ENCODE results near the gene UIMC1. TPM values are rescaled to one million over a fixed set of nuclear protein-coding genes. Genes with fewer than 3 reads are reported as not detected.

UIMC1 gene
- total RNA-seq, 1 experiment from 2014 or later = 20.7 TPM

GRCh38 chr5:176908675-176909368 lies 97.8 kb downstream of the UIMC1 start:
- intact Hi-C loops (cut with micrococcal nuclease) = no loop called here
- CTCF ChIA-PET = no interaction called here

GRCh38 chr5:176906796-176907195 lies 99.8 kb downstream of the UIMC1 start:
- ATAC-seq = no peak
- no peak overlapping the region for H2AFZ ChIP-seq (ENCODE audit: low read length)
- no peaks in the 10 kb centered on the region for H3K9me2 ChIP-seq (replicated peaks; ENCODE audit: low read length)
- no peak overlapping the region for H3K9ac ChIP-seq (ENCODE audit: low read length)
- no peak overlapping the region for H3K27ac ChIP-seq (ENCODE audit: low read length)
- DNase-seq = no peak
- ChIA-PET CTCF (no interaction called here), POLR2A (ENCODE audit: unreplicated experiment) (no interaction called here)
- BruUV-seq (replicated peaks) = no TSS peak
- H3K9me3 ChIP-seq (ENCODE audit: low read length) = no peaks in the 10 kb centered on the region
- no peaks in the 10 kb centered on the region for H3K4me1 ChIP-seq (ENCODE audit: insufficient read depth, low read length)
- H3K27me3 ChIP-seq (ENCODE audit: low read length) = no peaks in the 10 kb centered on the region
- TF ChIP-seq EZH2 (IDR thresholded peaks at IDR 0.05; ENCODE audit: low read length, unreplicated experiment) (no peak), EZH2phosphoT487 (IDR thresholded peaks at IDR 0.05; ENCODE audit: borderline replicate concordance, low read length) (no peak)
- TF ChIP-seq, protein P1, sequence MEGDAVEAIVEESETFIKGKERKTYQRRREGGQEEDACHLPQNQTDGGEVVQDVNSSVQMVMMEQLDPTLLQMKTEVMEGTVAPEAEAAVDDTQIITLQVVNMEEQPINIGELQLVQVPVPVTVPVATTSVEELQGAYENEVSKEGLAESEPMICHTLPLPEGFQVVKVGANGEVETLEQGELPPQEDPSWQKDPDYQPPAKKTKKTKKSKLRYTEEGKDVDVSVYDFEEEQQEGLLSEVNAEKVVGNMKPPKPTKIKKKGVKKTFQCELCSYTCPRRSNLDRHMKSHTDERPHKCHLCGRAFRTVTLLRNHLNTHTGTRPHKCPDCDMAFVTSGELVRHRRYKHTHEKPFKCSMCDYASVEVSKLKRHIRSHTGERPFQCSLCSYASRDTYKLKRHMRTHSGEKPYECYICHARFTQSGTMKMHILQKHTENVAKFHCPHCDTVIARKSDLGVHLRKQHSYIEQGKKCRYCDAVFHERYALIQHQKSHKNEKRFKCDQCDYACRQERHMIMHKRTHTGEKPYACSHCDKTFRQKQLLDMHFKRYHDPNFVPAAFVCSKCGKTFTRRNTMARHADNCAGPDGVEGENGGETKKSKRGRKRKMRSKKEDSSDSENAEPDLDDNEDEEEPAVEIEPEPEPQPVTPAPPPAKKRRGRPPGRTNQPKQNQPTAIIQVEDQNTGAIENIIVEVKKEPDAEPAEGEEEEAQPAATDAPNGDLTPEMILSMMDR (conservative IDR thresholded peaks at IDR 0.05; ENCODE audit: low read depth, low read length) = no peak
- no peak overlapping the region for H3K4me2 ChIP-seq (ENCODE audit: low read length)
- no peaks in the 10 kb centered on the region for H3K79me2 ChIP-seq (ENCODE audit: low read length)
- no peak overlapping the region for H3K4me3 ChIP-seq (ENCODE audit: low read length)
- H3K36me3 ChIP-seq (ENCODE audit: low read depth, low read length) = peaks cover 57% of the 10 kb centered on the region
- no peaks in the 10 kb centered on the region for H3F3A ChIP-seq (ENCODE audit: low read length, unreplicated experiment)
- no peaks in the 10 kb centered on the region for H4K20me1 ChIP-seq (ENCODE audit: low read length)
- intact Hi-C loops (cut with micrococcal nuclease) = no loop called here

More at GRCh38 chr5:176908675-176909368, 97.8 kb downstream of the UIMC1 start:
- Histone ChIP-seq H3K9ac (ENCODE audit: low read length) (no peak overlapping the region), H3K36me3 (ENCODE audit: low read depth, low read length) (peaks cover 46% of the 10 kb centered on the region), H2AFZ (ENCODE audit: low read length) (no peak overlapping the region), H3F3A (ENCODE audit: low read length, unreplicated experiment) (no peaks in the 10 kb centered on the region), H3K9me2 (replicated peaks; ENCODE audit: low read length) (no peaks in the 10 kb centered on the region), H3K9me3 (ENCODE audit: low read length) (no peaks in the 10 kb centered on the region), H4K20me1 (ENCODE audit: low read length) (0 out of 2 replicates have a peak, but pooled peaks cover 1% of the 10 kb centered on the region), H3K4me1 (ENCODE audit: insufficient read depth, low read length) (no peaks in the 10 kb centered on the region), H3K4me2 (ENCODE audit: low read length) (no peak overlapping the region), H3K27me3 (ENCODE audit: low read length) (no peaks in the 10 kb centered on the region), H3K27ac (ENCODE audit: low read length) (no peak overlapping the region), H3K79me2 (ENCODE audit: low read length) (no peaks in the 10 kb centered on the region), H3K4me3 (ENCODE audit: low read length) (no peak overlapping the region)
- no TSS peak for BruUV-seq (replicated peaks)
- ATAC-seq (no peak), DNase-seq (no peak)
- TF ChIP-seq, protein P1 (conservative IDR thresholded peaks at IDR 0.05; ENCODE audit: low read depth, low read length) = no peak
- TF ChIP-seq EZH2phosphoT487 (IDR thresholded peaks at IDR 0.05; ENCODE audit: borderline replicate concordance, low read length) (no peak), EZH2 (IDR thresholded peaks at IDR 0.05; ENCODE audit: low read length, unreplicated experiment) (no peak)
- POLR2A ChIA-PET (ENCODE audit: unreplicated experiment) = no interaction called here

DNA sequence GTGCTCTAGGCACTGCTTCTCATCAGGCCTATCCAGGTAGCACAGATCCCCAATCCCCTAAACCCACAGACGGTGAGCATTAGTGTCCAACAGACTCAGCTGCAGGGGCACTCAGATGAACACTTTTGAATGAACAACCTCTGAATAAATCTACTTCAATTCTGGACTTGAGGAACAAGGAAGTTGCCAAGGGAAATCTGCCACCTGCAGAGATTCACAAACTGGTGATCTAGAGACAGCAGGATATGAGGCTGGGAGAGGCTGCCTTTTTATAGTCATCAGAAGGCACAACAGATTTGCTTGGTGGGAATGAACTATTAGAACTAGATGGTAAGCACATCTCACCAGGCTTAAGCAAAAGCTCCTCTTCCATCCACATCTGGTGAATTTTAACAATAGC lies 100.5 kb downstream of the UIMC1 start:
- Histone ChIP-seq H3K36me3 (ENCODE audit: low read depth, low read length) (peaks cover 57% of the 10 kb centered on the region), H3K4me1 (ENCODE audit: insufficient read depth, low read length) (no peaks in the 10 kb centered on the region), H4K20me1 (ENCODE audit: low read length) (no peaks in the 10 kb centered on the region), H2AFZ (ENCODE audit: low read length) (no peak overlapping the region), H3K9me2 (replicated peaks; ENCODE audit: low read length) (no peaks in the 10 kb centered on the region), H3K9ac (ENCODE audit: low read length) (no peak overlapping the region), H3K27me3 (ENCODE audit: low read length) (no peaks in the 10 kb centered on the region), H3K4me3 (ENCODE audit: low read length) (no peak overlapping the region), H3K4me2 (ENCODE audit: low read length) (no peak overlapping the region), H3K79me2 (ENCODE audit: low read length) (no peaks in the 10 kb centered on the region), H3F3A (ENCODE audit: low read length, unreplicated experiment) (no peaks in the 10 kb centered on the region), H3K9me3 (ENCODE audit: low read length) (no peaks in the 10 kb centered on the region), H3K27ac (ENCODE audit: low read length) (no peak overlapping the region)
- intact Hi-C loops (cut with micrococcal nuclease) = no loop called here
- TF ChIP-seq EZH2 (IDR thresholded peaks at IDR 0.05; ENCODE audit: low read length, unreplicated experiment) (no peak), EZH2phosphoT487 (IDR thresholded peaks at IDR 0.05; ENCODE audit: borderline replicate concordance, low read length) (no peak)
- TF ChIP-seq, protein P1 (conservative IDR thresholded peaks at IDR 0.05; ENCODE audit: low read depth, low read length) = no peak
- ATAC-seq (no peak), DNase-seq (no peak)
- ChIA-PET POLR2A (ENCODE audit: unreplicated experiment) (no interaction called here), CTCF (no interaction called here)
- BruUV-seq (replicated peaks) = no TSS peak

Measured in PC-3 (cell line).